Vagina (tissue), 2 donors: Measurements from ENCODE around the gene DHRS4.

Experiments
- POLR2A ChIP-seq, 2 donors: fragments of 450-650 bp; IDR thresholded peaks; one replicate each; pipeline ENCODE4 v1.6.1; 2017; ENCODE audit warnings: antibody characterized with exemption in 2 of 2, mild to moderate bottlenecking in 2 of 2, moderate library complexity in 2 of 2
- TF ChIP-seq, protein P1 (sequence below), 3 experiments: fragments of 450-650 bp in 2 of 3; fragments of 200-600 bp in 1 of 3; sonication (generic) in 1 of 3; IDR thresholded peaks; one replicate each; pipeline ENCODE4 v1.5.1; 2017 to 2019; ENCODE audit warnings: antibody characterized with exemption in 3 of 3, mild to moderate bottlenecking in 2 of 3, moderate library complexity in 2 of 3

DNA sequence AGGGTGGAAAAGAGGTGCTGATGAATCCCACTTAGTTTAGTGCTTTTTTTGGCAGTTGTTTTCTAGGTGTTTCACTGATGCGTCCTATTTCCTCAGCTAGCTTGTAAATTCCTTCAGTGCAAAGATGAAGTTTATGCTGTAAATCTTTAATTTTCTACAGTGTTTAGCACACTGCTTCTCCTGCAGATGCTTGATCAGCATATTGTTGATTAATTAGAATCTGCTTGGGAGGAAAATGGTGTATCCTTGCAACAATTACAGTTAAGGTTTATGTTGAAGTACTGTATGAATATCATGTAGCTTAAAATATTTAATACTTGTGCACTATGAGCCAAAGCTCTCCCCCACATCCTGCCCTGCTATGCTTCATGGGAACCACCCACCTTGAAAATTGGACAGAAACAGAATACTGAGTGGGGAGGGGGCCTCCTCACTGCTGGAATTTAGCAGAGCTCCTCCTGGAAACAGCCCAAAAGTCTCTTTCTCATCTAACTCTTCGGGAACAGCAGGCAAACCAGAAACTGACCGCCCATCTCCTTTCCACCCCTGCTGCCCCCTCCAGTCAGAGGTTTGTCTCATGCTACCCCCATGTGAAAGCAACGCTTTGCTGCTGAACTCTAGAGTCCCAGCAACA is 20.3 kb upstream of the DHRS4 start:
- TF ChIP-seq, protein P1, sequence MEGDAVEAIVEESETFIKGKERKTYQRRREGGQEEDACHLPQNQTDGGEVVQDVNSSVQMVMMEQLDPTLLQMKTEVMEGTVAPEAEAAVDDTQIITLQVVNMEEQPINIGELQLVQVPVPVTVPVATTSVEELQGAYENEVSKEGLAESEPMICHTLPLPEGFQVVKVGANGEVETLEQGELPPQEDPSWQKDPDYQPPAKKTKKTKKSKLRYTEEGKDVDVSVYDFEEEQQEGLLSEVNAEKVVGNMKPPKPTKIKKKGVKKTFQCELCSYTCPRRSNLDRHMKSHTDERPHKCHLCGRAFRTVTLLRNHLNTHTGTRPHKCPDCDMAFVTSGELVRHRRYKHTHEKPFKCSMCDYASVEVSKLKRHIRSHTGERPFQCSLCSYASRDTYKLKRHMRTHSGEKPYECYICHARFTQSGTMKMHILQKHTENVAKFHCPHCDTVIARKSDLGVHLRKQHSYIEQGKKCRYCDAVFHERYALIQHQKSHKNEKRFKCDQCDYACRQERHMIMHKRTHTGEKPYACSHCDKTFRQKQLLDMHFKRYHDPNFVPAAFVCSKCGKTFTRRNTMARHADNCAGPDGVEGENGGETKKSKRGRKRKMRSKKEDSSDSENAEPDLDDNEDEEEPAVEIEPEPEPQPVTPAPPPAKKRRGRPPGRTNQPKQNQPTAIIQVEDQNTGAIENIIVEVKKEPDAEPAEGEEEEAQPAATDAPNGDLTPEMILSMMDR (IDR thresholded peaks at IDR 0.05), result no peak
- no peak for TF ChIP-seq POLR2A (IDR thresholded peaks at IDR 0.05)
